CD4-positive, CD25-positive, alpha-beta regulatory T cell (primary cell): ENCODE measurements around the gene ERBB4. TPM values are rescaled to one million over a fixed set of nuclear protein-coding genes. Genes with fewer than 3 reads are reported as not detected.

ENCODE experiments used
- ATAC-seq, 2 donors: fragments of 150-1000 bp; cut with Tn5 transposase; one replicate each; pipeline ENCODE4 v1.10.0; 2021; ENCODE audit warnings: low read depth in 2 of 2, moderate number of reproducible peaks in 2 of 2, moderate library complexity in 1 of 2
- DNase-seq, 3 donors: peaks; one replicate each; pipeline versions ENCODE4 v3.0.0 to v3.0.0-alpha.2; 2012 to 2022; ENCODE audit warnings: mixed read lengths in 1 of 3
- H3K27ac ChIP-seq: one replicate; pipeline ENCODE4 v1.7.0; 2013; ENCODE audit warnings: mild to moderate bottlenecking, low read length; ENCODE audit not compliant: insufficient read depth, poor library complexity, severe bottlenecking
- H3K27me3 ChIP-seq: one replicate; pipeline ENCODE4 v1.7.0; 2013; ENCODE audit warnings: low read length; ENCODE audit not compliant: control insufficient read depth, insufficient read depth
- H3K36me3 ChIP-seq: one replicate; pipeline ENCODE4 v1.7.0; 2013; ENCODE audit warnings: mild to moderate bottlenecking, low read length, moderate library complexity; ENCODE audit not compliant: control insufficient read depth, insufficient read depth
- H3K4me1 ChIP-seq: 2 replicates; pipeline ENCODE4 v1.7.0; 2013; ENCODE audit warnings: mild to moderate bottlenecking, low read length; ENCODE audit not compliant: insufficient read depth, control insufficient read depth, poor library complexity, severe bottlenecking
- H3K4me3 ChIP-seq: one replicate; pipeline ENCODE4 v1.7.0; 2013; ENCODE audit warnings: low read depth, mild to moderate bottlenecking, low read length, moderate library complexity
- H3K9me3 ChIP-seq, 2 experiments: 1 replicate in 1 of 2; 2 replicates in 1 of 2; pipeline ENCODE4 v1.7.0; 2013; ENCODE audit warnings: low read length in 2 of 2, mild to moderate bottlenecking in 1 of 2, moderate library complexity in 1 of 2; ENCODE audit not compliant: control insufficient read depth in 2 of 2
- H3K27ac Mint-ChIP-seq, 3 donors: one replicate each; pipeline ENCODE4 v1.8.0; 2020 to 2022; ENCODE audit warnings: mild to moderate bottlenecking in 3 of 3, mixed read lengths in 3 of 3, moderate library complexity in 2 of 3
- H3K27me3 Mint-ChIP-seq: one replicate; pipeline ENCODE4 v1.8.0; 2022; ENCODE audit warnings: mild to moderate bottlenecking, mixed read lengths
- H3K36me3 Mint-ChIP-seq: one replicate; pipeline ENCODE4 v1.8.0; 2020; ENCODE audit warnings: mixed read lengths
- H3K4me1 Mint-ChIP-seq, 4 donors: one replicate each; pipeline ENCODE4 v1.8.0; 2020 to 2022; ENCODE audit warnings: mixed read lengths in 4 of 4, mild to moderate bottlenecking in 1 of 4
- H3K4me3 Mint-ChIP-seq, 4 donors: one replicate each; pipeline ENCODE4 v1.8.0; 2020 to 2022; ENCODE audit warnings: mild to moderate bottlenecking in 4 of 4, mixed read lengths in 4 of 4, moderate library complexity in 3 of 4
- H3K9me3 Mint-ChIP-seq, 7 donors: one replicate each; pipeline ENCODE4 v1.8.0; 2020 to 2022; ENCODE audit warnings: mixed read lengths in 7 of 7, mild to moderate bottlenecking in 3 of 7, moderate library complexity in 2 of 7
- polyA plus RNA-seq, 4 donors: library from polyadenylated mRNA; unstranded; fragments of 300-500 nt; fragmentation: Illumina TruSeq; gene quantifications; one replicate each; pipeline ENCODE4 v1.2.3, GENCODE V29; 2021
- total RNA-seq: library from RNA; stranded (reverse); gene quantifications from one replicate; pipeline ENCODE4 v1.2.3, GENCODE V29; 2022

ERBB4 gene
- total and polyA plus RNA-seq, 5 donors from 2014 or later: not detected

- ATAC-seq (no peak), DNase-seq (no peak)
- H3K9me3 Mint-ChIP-seq: peaks cover 0 to 8% (median 0%) of the 10 kb centered on the region in 7 donors
- H3K4me3 Mint-ChIP-seq: no peak overlapping the region
- H3K36me3 ChIP-seq: no peaks in the 10 kb centered on the region
- no peak overlapping the region for H3K4me3 ChIP-seq
- H3K4me1 Mint-ChIP-seq: no peaks in the 10 kb centered on the region
- H3K27me3 Mint-ChIP-seq: peaks cover 4% of the 10 kb centered on the region
- no peaks in the 10 kb centered on the region for H3K9me3 ChIP-seq
- H3K36me3 Mint-ChIP-seq: no peaks in the 10 kb centered on the region
- no peaks in the 10 kb centered on the region for H3K27me3 ChIP-seq
- H3K27ac Mint-ChIP-seq: no peak overlapping the region
- no peak overlapping the region for H3K27ac ChIP-seq
- no peaks in the 10 kb centered on the region for H3K4me1 ChIP-seq
Measured at GRCh38 chr2:211347328-211347727, 1191.3 kb downstream of the ERBB4 start.

DNA sequence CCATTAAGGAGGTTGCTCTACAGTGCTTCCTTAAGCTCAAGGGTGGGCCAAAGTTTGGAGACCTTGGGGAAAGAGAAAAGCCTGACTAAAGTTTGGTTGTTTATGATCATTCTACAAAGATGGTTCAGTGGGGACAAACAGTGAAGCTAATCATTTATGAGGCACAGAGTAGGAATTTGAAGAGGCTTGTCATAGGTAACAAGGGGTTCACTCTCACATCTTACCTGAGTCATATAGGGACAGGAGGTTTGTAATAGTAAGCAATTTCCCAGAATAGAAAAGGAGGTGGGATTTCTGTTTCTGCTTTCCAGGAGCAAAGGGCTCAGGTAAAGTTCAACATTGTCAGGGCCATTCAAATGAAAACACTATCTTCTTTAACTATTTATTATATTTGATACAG, 1194.3 kb downstream of the ERBB4 start:
- Histone ChIP-seq H3K4me1 (no peaks in the 10 kb centered on the region), H3K36me3 (no peaks in the 10 kb centered on the region), H3K27me3 (no peaks in the 10 kb centered on the region), H3K4me3 (no peak overlapping the region), H3K27ac (no peak overlapping the region), H3K9me3 (no peaks in the 10 kb centered on the region)
- Mint-ChIP-seq H3K9me3 (peaks cover 0 to 8% (median 0%) of the 10 kb centered on the region in 7 donors), H3K4me1 (no peaks in the 10 kb centered on the region), H3K36me3 (no peaks in the 10 kb centered on the region), H3K27ac (no peak overlapping the region), H3K27me3 (peaks cover 4% of the 10 kb centered on the region), H3K4me3 (no peak overlapping the region)
- DNase-seq: no peak
- no peak for ATAC-seq

- Histone ChIP-seq H3K27me3 (no peaks in the 10 kb centered on the region), H3K4me3 (no peak overlapping the region), H3K9me3 (no peaks in the 10 kb centered on the region), H3K36me3 (no peaks in the 10 kb centered on the region), H3K27ac (no peak overlapping the region), H3K4me1 (no peaks in the 10 kb centered on the region)
- no peak overlapping the region for H3K4me3 Mint-ChIP-seq
- DNase-seq (no peak), ATAC-seq (no peak)
- peaks cover 1 to 11% (median 2%) of the 10 kb centered on the region in 7 donors for H3K9me3 Mint-ChIP-seq
- no peak overlapping the region for H3K27ac Mint-ChIP-seq
- no peaks in the 10 kb centered on the region for H3K4me1 Mint-ChIP-seq
- H3K36me3 Mint-ChIP-seq: no peaks in the 10 kb centered on the region
- H3K27me3 Mint-ChIP-seq: no peaks in the 10 kb centered on the region
Measured at GRCh38 chr2:211333377-211333776, 1205.2 kb downstream of the ERBB4 start.

GRCh38 chr2:211331736-211332135, 1206.9 kb downstream of the ERBB4 start:
- DNase-seq (no peak), ATAC-seq (no peak)
- H3K27me3 Mint-ChIP-seq: no peaks in the 10 kb centered on the region

DNA sequence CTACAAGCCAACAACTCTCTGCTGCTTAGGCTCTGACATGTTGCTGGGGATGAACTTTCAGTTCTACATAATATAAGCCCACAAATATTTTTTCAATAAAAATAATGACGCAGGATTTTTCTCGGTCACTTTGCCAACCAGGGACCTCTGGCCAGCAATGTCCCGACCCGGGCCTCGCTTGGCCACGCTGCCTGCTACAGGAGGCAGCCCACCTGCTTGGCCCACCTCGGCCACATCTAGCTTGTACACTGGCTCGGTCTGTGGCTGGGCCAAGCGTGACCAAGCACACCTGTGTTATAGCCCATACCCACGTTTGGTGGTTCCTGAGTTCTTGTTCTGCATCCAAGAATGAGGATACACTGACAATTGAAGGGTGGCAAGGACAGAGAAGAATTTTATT, 1208.7 kb downstream of the ERBB4 start:
- H3K4me3 ChIP-seq: no peak overlapping the region
- no peak overlapping the region for H3K4me3 Mint-ChIP-seq
- no peaks in the 10 kb centered on the region for H3K9me3 ChIP-seq

More at GRCh38 chr2:211331736-211332135, 1206.9 kb downstream of the ERBB4 start:
- Histone ChIP-seq H3K36me3 (no peaks in the 10 kb centered on the region), H3K27me3 (no peaks in the 10 kb centered on the region), H3K4me3 (no peak overlapping the region), H3K9me3 (no peaks in the 10 kb centered on the region), H3K4me1 (no peaks in the 10 kb centered on the region), H3K27ac (no peak overlapping the region)
- Mint-ChIP-seq H3K36me3 (no peaks in the 10 kb centered on the region), H3K27ac (no peak overlapping the region), H3K4me3 (no peak overlapping the region), H3K4me1 (no peaks in the 10 kb centered on the region), H3K9me3 (peaks cover 0 to 11% (median 2%) of the 10 kb centered on the region in 7 donors)

DNA sequence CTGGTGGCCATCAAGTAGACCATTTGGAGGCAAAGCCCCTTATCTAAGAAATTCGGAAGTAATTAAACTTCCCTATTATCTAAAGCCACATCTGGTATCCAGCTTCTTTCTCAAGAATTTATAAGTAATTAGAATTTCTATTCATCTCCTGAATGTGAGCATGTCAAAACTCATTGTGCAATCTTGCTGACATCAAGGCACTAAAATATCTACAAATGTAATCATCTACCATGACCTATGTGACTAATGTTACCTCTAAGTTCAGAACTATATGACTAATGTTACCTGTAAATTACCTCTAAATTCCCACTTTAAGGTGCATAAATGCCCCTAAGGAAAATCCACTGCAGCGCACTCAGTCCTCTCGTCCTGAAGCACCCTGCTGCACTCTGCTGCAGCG, 1209.2 kb downstream of the ERBB4 start:
- ATAC-seq (no peak), DNase-seq (no peak)
- no peaks in the 10 kb centered on the region for H3K27me3 Mint-ChIP-seq
- H3K4me3 Mint-ChIP-seq: no peak overlapping the region
- H3K27ac Mint-ChIP-seq: no peak overlapping the region
- no peaks in the 10 kb centered on the region for H3K27me3 ChIP-seq
- H3K9me3 Mint-ChIP-seq: peaks cover 0 to 9% (median 0%) of the 10 kb centered on the region in 7 donors
- no peaks in the 10 kb centered on the region for H3K4me1 Mint-ChIP-seq
- no peaks in the 10 kb centered on the region for H3K4me1 ChIP-seq
- no peak overlapping the region for H3K4me3 ChIP-seq
- H3K36me3 ChIP-seq: no peaks in the 10 kb centered on the region
- no peaks in the 10 kb centered on the region for H3K9me3 ChIP-seq
- H3K27ac ChIP-seq: no peak overlapping the region
- no peaks in the 10 kb centered on the region for H3K36me3 Mint-ChIP-seq

More for the DNA sequence above, 1208.7 kb downstream of the ERBB4 start:
- H3K4me1 Mint-ChIP-seq: no peaks in the 10 kb centered on the region
- peaks cover 0 to 4% (median 0%) of the 10 kb centered on the region in 7 donors for H3K9me3 Mint-ChIP-seq
- ATAC-seq (no peak), DNase-seq (no peak)
- H3K27me3 Mint-ChIP-seq: no peaks in the 10 kb centered on the region
- no peaks in the 10 kb centered on the region for H3K27me3 ChIP-seq
- H3K36me3 Mint-ChIP-seq: no peaks in the 10 kb centered on the region
- H3K4me1 ChIP-seq: no peaks in the 10 kb centered on the region
- H3K36me3 ChIP-seq: no peaks in the 10 kb centered on the region
- no peak overlapping the region for H3K27ac ChIP-seq
- H3K27ac Mint-ChIP-seq: no peak overlapping the region

DNA sequence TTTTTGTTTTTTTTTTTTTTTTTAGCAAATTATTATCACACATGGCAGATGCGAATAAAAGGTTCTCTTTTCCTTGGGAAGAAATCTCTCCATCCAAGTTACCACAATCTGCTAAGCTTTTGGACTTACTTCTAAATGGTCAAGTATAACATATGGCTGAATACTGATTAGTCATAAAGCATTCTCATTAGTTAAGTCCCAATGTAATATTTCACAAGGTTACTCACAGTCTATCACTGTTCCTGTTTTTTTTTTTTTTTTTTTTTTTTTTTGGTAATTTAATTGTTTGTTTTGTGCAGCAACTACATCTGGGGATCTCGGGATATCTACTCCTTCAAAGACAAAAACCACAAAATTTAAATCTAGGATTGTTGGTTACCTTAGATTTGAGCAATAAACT, 1210.5 kb downstream of the ERBB4 start:
- no peak overlapping the region for H3K27ac Mint-ChIP-seq
- no peaks in the 10 kb centered on the region for H3K36me3 ChIP-seq
- H3K27me3 Mint-ChIP-seq: no peaks in the 10 kb centered on the region
- H3K4me3 ChIP-seq: no peak overlapping the region
- no peaks in the 10 kb centered on the region for H3K4me1 Mint-ChIP-seq
- no peaks in the 10 kb centered on the region for H3K27me3 ChIP-seq
- H3K36me3 Mint-ChIP-seq: no peaks in the 10 kb centered on the region
- DNase-seq (no peak), ATAC-seq (no peak)
- H3K9me3 ChIP-seq: no peaks in the 10 kb centered on the region
- H3K9me3 Mint-ChIP-seq: peaks cover 0 to 13% (median 4%) of the 10 kb centered on the region in 7 donors
- H3K4me3 Mint-ChIP-seq: no peak overlapping the region
- H3K4me1 ChIP-seq: no peaks in the 10 kb centered on the region
- H3K27ac ChIP-seq: no peak overlapping the region
